ENCODE data around the gene MPP4.
A peak's percentile ranks its signal among the peaks of the same experiment; 100 is the strongest.

MPP4 gene

DNA sequence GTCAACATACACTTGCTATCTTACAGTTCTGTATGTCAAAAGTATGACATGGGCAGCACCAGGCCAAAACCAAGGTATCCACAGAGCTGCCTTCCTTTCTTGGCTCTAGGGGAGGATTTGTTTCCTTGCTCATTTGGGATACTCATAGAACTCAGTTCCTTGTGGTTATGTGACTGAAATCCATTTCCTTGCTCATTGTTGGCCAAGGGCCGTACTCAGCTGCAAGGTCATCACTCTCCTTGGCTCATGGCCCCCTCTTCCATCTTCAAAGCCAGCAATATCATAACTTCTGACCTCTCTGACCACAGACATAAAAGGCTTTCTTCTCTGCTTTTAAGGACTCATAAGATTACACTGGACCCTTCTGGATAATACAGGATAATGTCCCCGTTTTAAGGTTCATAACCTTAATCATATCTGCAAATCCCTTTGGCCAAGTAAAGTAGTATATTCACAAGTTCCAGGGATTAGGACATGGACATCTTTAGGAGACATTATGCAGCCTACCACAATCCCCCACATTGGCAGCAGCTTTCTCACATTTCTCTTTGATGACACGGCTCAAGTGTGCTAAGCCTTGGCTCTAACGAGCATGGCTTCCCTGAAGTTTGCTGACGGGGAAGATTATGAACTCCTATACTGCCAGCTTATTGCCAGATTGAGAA lies 76.0 kb downstream of the MPP4 start:
- no peak for DNase-seq

DNA sequence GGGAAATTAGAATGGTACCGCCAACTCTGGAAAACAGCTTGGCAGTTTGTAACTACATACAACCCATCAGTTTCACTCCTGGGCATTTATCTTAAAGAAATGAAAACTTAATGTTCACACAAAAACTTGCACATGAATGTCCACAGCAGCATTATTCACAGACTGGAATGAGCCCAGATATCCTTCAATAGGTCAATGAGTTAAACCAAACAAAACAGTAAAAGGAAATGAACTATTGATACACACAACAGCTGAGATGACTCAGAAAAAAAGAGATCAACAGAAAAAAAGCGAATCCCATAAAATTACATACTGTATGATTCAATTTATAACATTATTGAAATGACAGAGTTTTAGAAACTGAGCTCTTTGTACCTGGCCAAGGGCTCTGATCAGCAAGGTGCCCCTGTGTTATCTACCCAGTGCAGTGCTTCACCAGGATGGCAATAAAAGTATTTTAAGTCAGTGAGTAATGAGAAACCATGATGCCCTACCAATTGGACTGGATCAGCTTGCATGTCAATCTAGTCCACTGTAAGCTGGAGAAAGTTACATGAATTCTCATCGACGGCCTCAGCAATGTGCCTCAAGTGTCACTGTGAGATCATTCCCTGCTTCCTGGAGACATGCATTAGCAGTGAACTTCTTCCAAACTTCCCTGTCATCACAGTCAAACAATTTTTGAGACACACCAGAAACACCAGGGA lies 77.0 kb downstream of the MPP4 start:
- DNase-seq: no peak

DNA sequence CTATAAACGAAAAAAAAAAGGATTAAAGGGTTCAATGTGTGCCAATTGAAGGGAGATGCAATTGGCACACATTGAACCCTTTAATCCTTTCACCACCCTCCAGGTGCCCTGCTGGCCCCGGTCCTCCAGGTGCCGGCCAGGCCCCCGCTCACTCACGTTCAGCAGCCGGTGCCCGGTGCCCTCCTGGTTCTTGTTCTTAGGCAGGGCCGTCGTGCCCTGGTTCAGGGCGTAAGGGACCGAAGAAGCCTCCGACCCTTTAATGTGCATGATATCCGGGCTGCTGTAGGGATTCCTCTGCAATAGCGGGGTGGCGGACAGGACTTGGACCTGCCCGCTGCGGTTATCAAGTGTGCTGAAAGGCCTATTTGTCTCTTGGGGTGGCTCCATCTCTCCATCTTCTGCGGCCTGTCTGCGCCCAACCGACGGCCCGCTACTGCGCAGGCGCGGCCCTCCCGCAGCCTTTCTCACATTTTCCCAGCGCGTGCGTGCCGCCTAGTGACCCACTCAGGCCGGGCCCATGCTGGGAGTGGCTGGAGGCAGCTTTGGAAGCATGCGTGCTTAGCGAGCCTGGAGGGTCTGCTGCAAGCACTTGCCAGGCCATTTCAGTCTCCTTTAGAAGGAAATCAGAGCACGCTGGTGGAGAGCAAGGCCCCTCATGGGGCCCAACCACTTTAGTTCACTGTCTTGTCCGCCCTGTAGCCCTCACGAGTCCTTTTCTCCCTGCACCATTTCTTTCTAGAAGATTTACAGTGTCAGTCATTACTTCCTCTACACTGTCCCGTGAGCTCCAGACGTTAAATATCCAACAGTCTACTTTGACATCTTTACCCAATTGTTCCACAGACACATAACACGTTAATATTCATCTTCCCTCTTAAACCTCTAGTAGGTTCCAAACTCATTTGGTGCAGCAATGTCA lies 79.4 kb downstream of the MPP4 start:
- DNase-seq: peak in 1 of 2 experiments; percentile 24

DNA sequence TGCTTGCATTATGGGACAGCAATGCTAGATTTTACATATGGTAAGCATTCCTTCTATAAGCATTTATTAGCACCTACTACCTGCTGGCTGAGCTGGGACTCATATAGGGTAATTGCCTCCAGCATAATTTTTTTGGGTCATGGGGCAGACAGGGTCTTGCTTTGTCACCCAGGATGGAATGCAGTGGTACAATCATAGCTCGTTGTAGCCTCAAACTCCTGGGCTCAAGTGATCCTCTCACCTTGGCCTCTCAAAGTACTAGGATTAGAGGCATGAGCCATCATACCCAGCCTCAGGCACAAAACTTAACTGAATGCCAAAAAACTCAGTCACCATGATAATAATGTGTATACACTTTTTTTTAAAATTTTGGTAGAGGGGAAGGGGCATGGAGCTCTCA lies 90.4 kb downstream of the MPP4 start:
- DNase-seq: no peak

DNA sequence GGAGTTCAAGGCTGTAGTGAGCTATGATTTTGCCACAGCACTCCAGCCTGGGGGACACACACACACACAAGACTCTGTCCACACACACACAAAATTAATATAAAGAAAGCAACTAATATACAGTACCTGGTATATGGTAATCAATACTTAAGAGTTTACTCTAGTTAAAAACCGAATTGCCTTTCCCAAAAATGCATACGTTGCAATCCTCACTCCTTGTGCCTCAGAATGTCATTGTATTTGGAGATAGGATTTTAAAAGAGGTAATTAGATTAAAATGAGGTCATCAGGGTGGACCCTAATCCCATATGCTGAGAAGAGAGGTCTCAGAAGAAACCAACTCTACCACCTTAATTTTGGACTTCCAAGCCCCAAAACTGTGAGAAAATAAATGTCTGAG lies 90.9 kb downstream of the MPP4 start:
- DNase-seq: no peak

DNA sequence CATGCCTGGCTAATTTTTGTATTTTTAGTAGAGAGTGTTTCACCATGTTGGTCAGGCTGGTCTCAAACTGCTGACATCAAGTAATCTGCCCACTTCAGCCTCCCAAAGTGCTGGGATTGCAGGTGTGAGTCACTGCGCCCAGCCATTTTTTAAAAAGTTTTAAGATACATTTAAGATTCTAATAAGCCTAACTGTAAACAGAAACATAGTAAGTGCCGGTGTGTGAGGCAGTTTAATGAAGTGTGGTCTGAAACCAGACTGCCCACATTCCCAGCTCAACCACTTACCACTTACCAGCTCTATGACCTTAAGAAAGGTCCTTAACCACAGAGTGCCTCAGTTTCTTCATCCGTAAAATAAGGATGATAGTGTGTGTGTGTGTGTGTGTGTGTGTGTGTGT lies 97.5 kb downstream of the MPP4 start:
- no peak for DNase-seq

DNA sequence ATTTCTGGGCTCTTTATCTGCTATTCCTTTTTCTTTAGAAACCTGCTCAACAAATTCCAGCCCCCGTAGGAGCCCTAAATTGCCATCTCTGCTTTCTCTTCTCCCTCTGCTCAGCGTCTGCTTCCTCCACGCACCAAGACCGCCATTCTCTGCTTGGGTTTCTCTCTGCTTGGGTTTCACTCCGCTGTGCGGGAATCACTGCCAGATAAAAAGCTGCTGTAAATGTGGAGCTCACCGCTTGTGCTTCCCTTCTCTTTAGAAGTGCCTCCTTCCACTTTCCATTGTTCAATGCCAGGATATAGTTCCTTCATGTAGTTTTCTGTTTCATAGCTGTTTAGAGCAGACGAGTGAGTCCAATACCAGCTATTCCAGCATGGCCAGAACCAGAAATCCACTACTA lies 101.0 kb downstream of the MPP4 start:
- DNase-seq: no peak
